ENCODE data around the gene CCDC69. TPM values are rescaled to one million over a fixed set of nuclear protein-coding genes. Genes with fewer than 3 reads are reported as not detected.

CCDC69 gene
- total RNA-seq, 1 experiment from 2014 or later, result 2.8 TPM

- no peak overlapping the region for H3K27ac Mint-ChIP-seq (ENCODE audit: low read depth, unreplicated experiment)
- BruUV-seq (replicated peaks), result no TSS peak
- H3K4me3 Mint-ChIP-seq (ENCODE audit: unreplicated experiment), result no peak overlapping the region
- no peaks in the 10 kb centered on the region for H3K9me3 Mint-ChIP-seq (ENCODE audit: unreplicated experiment)
- ChIA-PET CTCF (interaction anchor here (0.6 to 1.0 kb wide), 2 partner anchors 79 to 95 kb away, joined by 3 to 4 read pairs; no protein-coding TSS in a partner anchor), POLR2A (no interaction called here)
- DNase-seq (ENCODE audit: unreplicated experiment), result no peak
- H3K4me1 Mint-ChIP-seq (ENCODE audit: insufficient read depth, unreplicated experiment), result no peaks in the 10 kb centered on the region
- H3K36me3 Mint-ChIP-seq (ENCODE audit: insufficient read depth, unreplicated experiment), result peaks cover 1% of the 10 kb centered on the region
- no peaks in the 10 kb centered on the region for H3K27me3 Mint-ChIP-seq (ENCODE audit: insufficient read depth, unreplicated experiment)
- TF ChIP-seq, protein P1, sequence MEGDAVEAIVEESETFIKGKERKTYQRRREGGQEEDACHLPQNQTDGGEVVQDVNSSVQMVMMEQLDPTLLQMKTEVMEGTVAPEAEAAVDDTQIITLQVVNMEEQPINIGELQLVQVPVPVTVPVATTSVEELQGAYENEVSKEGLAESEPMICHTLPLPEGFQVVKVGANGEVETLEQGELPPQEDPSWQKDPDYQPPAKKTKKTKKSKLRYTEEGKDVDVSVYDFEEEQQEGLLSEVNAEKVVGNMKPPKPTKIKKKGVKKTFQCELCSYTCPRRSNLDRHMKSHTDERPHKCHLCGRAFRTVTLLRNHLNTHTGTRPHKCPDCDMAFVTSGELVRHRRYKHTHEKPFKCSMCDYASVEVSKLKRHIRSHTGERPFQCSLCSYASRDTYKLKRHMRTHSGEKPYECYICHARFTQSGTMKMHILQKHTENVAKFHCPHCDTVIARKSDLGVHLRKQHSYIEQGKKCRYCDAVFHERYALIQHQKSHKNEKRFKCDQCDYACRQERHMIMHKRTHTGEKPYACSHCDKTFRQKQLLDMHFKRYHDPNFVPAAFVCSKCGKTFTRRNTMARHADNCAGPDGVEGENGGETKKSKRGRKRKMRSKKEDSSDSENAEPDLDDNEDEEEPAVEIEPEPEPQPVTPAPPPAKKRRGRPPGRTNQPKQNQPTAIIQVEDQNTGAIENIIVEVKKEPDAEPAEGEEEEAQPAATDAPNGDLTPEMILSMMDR (IDR thresholded peaks at IDR 0.05; ENCODE audit: unreplicated experiment), result no peak
- intact Hi-C loops (cut with micrococcal nuclease), result no loop called here
These were observed 21.9 kb upstream of the CCDC69 start for GRCh38 chr5:151245680-151246219.

DNA sequence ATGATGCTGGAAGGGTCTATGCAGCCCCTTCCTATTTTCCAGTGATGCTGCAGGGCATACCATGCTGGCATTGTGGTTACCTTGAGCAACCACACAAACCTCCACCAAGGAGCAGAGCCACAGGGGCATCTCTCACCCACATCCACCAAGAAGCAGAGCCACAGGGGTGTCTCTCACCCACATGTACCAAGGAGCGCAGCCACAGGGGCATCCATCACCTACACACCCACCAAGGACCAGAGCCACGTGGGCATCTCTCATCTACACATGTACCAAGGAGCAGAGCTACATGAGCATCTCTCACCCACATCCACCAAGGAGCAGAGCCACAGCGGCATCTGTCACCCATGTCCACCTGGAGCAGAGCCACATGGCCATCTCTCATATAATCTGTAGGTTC lies 20.3 kb upstream of the CCDC69 start:
- TF ChIP-seq, protein P1 (IDR thresholded peaks at IDR 0.05; ENCODE audit: unreplicated experiment), result no peak
- intact Hi-C loops (cut with micrococcal nuclease), result no loop called here
- ChIA-PET CTCF (no interaction called here), POLR2A (no interaction called here)
- H3K27ac Mint-ChIP-seq (ENCODE audit: low read depth, unreplicated experiment), result no peak overlapping the region
- H3K4me1 Mint-ChIP-seq (ENCODE audit: insufficient read depth, unreplicated experiment), result no peaks in the 10 kb centered on the region
- H3K27me3 Mint-ChIP-seq (ENCODE audit: insufficient read depth, unreplicated experiment), result no peaks in the 10 kb centered on the region
- no peaks in the 10 kb centered on the region for H3K9me3 Mint-ChIP-seq (ENCODE audit: unreplicated experiment)
- H3K36me3 Mint-ChIP-seq (ENCODE audit: insufficient read depth, unreplicated experiment), result no peaks in the 10 kb centered on the region
- no peak for DNase-seq (ENCODE audit: unreplicated experiment)
- H3K4me3 Mint-ChIP-seq (ENCODE audit: unreplicated experiment), result no peak overlapping the region
- no TSS peak for BruUV-seq (replicated peaks)

- POLR2A ChIA-PET, result no interaction called here
- intact Hi-C loops (cut with micrococcal nuclease), result no loop called here
These were observed 19.7 kb upstream of the CCDC69 start for GRCh38 chr5:151243564-151243963.

GRCh38 chr5:151243127-151243526 lies 19.2 kb upstream of the CCDC69 start:
- intact Hi-C loops (cut with micrococcal nuclease), result no loop called here
- Mint-ChIP-seq H3K27me3 (ENCODE audit: insufficient read depth, unreplicated experiment) (no peaks in the 10 kb centered on the region), H3K4me3 (ENCODE audit: unreplicated experiment) (no peak overlapping the region), H3K27ac (ENCODE audit: low read depth, unreplicated experiment) (no peak overlapping the region), H3K4me1 (ENCODE audit: insufficient read depth, unreplicated experiment) (no peaks in the 10 kb centered on the region), H3K36me3 (ENCODE audit: insufficient read depth, unreplicated experiment) (no peaks in the 10 kb centered on the region), H3K9me3 (ENCODE audit: unreplicated experiment) (no peaks in the 10 kb centered on the region)
- no TSS peak for BruUV-seq (replicated peaks)
- POLR2A ChIA-PET, result interaction anchor here (0.6 kb wide), 1 partner anchor 535 kb away, joined by 4 read pairs; no protein-coding TSS in a partner anchor
- DNase-seq (ENCODE audit: unreplicated experiment), result no peak
- CTCF ChIA-PET, result interaction anchor here (1.4 to 10.1 kb wide), 5 partner anchors 11 to 127 kb away, joined by 5 to 338 read pairs (median 70); no protein-coding TSS in a partner anchor
- TF ChIP-seq, protein P1 (IDR thresholded peaks at IDR 0.05; ENCODE audit: unreplicated experiment), result no peak

More at GRCh38 chr5:151243564-151243963, 19.7 kb upstream of the CCDC69 start:
- TF ChIP-seq, protein P1 (IDR thresholded peaks at IDR 0.05; ENCODE audit: unreplicated experiment), result no peak
- H3K27me3 Mint-ChIP-seq (ENCODE audit: insufficient read depth, unreplicated experiment), result no peaks in the 10 kb centered on the region
- CTCF ChIA-PET, result interaction anchor here (10.1 kb wide), 1 partner anchor 118 kb away, joined by 338 read pairs; no protein-coding TSS in a partner anchor
- no peak overlapping the region for H3K4me3 Mint-ChIP-seq (ENCODE audit: unreplicated experiment)
- H3K4me1 Mint-ChIP-seq (ENCODE audit: insufficient read depth, unreplicated experiment), result no peaks in the 10 kb centered on the region
- no TSS peak for BruUV-seq (replicated peaks)
- DNase-seq (ENCODE audit: unreplicated experiment), result no peak
- no peak overlapping the region for H3K27ac Mint-ChIP-seq (ENCODE audit: low read depth, unreplicated experiment)
- no peaks in the 10 kb centered on the region for H3K9me3 Mint-ChIP-seq (ENCODE audit: unreplicated experiment)
- H3K36me3 Mint-ChIP-seq (ENCODE audit: insufficient read depth, unreplicated experiment), result no peaks in the 10 kb centered on the region
